Dedifferentiated amniotic fluid mesenchymal stem cell (primary cell): ENCODE data around the gene RALGDS.

Source experiments
- DNase-seq: peaks from one replicate; pipeline ENCODE4 v3.0.0-alpha.2; 2016; ENCODE audit errors: extremely low spot score

RALGDS gene

GRCh38 chr9:133119846-133120500 is 1.1 kb downstream of the RALGDS start:
- no peak for DNase-seq

- DNase-seq = no peak
Observed at GRCh38 chr9:133119103-133119845, 1.8 kb downstream of the RALGDS start.

GRCh38 chr9:133118568-133118967 is 2.5 kb downstream of the RALGDS start:
- no peak for DNase-seq

- no peak for DNase-seq
Observed at GRCh38 chr9:133118179-133118520, 2.9 kb downstream of the RALGDS start.

- DNase-seq = no peak
Observed at GRCh38 chr9:133117271-133118178, 3.5 kb downstream of the RALGDS start.

- no peak for DNase-seq
Observed at GRCh38 chr9:133116346-133117231, 4.5 kb downstream of the RALGDS start.

GRCh38 chr9:133115604-133116345 is 5.3 kb downstream of the RALGDS start:
- DNase-seq = no peak

GRCh38 chr9:133114886-133115603 is 6.0 kb downstream of the RALGDS start:
- no peak for DNase-seq

- DNase-seq = peak; percentile 37
Observed at GRCh38 chr9:133113949-133114885, 6.8 kb downstream of the RALGDS start.

GRCh38 chr9:133113163-133113948 is 7.7 kb downstream of the RALGDS start:
- no peak for DNase-seq

GRCh38 chr9:133112663-133113026 is 8.4 kb downstream of the RALGDS start:
- DNase-seq = no peak

- DNase-seq = no peak
Observed at GRCh38 chr9:133111808-133112662, 9.0 kb downstream of the RALGDS start.

- no peak for DNase-seq
Observed at GRCh38 chr9:133109931-133110650, 10.9 kb downstream of the RALGDS start.

GRCh38 chr9:133108794-133109641 is 12.0 kb downstream of the RALGDS start:
- DNase-seq = no peak

GRCh38 chr9:133107961-133108793 is 12.9 kb downstream of the RALGDS start:
- DNase-seq = no peak
